Measurements from ENCODE around the gene PDXP.
"Not testable (repeated sequence)": the region's sequence is repeated elsewhere in the genome, so short reads cannot be mapped to it uniquely, and the experiment has no call there.

The PDXP gene

GRCh38 chr22:37647928-37648327 is 10.6 kb upstream of the PDXP start:
- ATAC-seq: no peak

GRCh38 chr22:37650463-37651136 is 7.9 kb upstream of the PDXP start:
- no peak for ATAC-seq

- ATAC-seq: no peak
Measured at GRCh38 chr22:37654563-37655251, 3.8 kb upstream of the PDXP start.

- no peak for ATAC-seq
Measured at GRCh38 chr22:37655252-37655563, 3.3 kb upstream of the PDXP start.

- ATAC-seq: not testable (repeated sequence)
Measured at GRCh38 chr22:37656583-37656982, 1.9 kb upstream of the PDXP start.

GRCh38 chr22:37657590-37658132 is 862 bp upstream of the PDXP start:
- ATAC-seq: no peak

GRCh38 chr22:37659066-37659896 is 758 bp downstream of the PDXP start:
- ATAC-seq: peak in 1 of 2 donors; percentile 0

GRCh38 chr22:37659897-37660708 is 1.6 kb downstream of the PDXP start:
- no peak for ATAC-seq

- no peak for ATAC-seq
Measured at GRCh38 chr22:37660709-37661045, 2.2 kb downstream of the PDXP start.

GRCh38 chr22:37661160-37661924 is 2.8 kb downstream of the PDXP start:
- ATAC-seq: no peak

GRCh38 chr22:37662039-37662438 is 3.5 kb downstream of the PDXP start:
- no peak for ATAC-seq

GRCh38 chr22:37663521-37664140 is 5.1 kb downstream of the PDXP start:
- ATAC-seq: no peak

GRCh38 chr22:37664249-37665101 is 6.0 kb downstream of the PDXP start:
- no peak for ATAC-seq

- ATAC-seq: no peak
Measured at GRCh38 chr22:37665487-37665886, 7.0 kb downstream of the PDXP start.

- ATAC-seq: peak; percentile 26 to 34
Measured at GRCh38 chr22:37669586-37669985, 11.1 kb downstream of the PDXP start.

GRCh38 chr22:37672206-37672919 is 13.8 kb downstream of the PDXP start:
- ATAC-seq: no peak

- ATAC-seq: no peak
Measured at GRCh38 chr22:37672920-37673455, 14.5 kb downstream of the PDXP start.

- ATAC-seq: no peak
Measured at GRCh38 chr22:37674248-37674647, 15.7 kb downstream of the PDXP start.

Data from activated CD4-positive, CD25-positive, alpha-beta regulatory T cell treated with anti-CD3 and anti-CD28 coated beads, Interleukin-2, amount 50 U/mL, for 24 hours (primary cell).